NCI-H446 (cell line): Measurements from ENCODE around the gene KCNK6.
"Not testable (repeated sequence)": the region's sequence is repeated elsewhere in the genome, so short reads cannot be mapped to it uniquely, and the experiment has no call there.

ENCODE experiments used
- DNase-seq, 2 experiments: peaks; one replicate each; lab custom pipeline; 2025; lab: John Stamatoyannopoulos, UW

KCNK6 gene

GRCh38 chr19:38323291-38323690 is 3.6 kb downstream of the KCNK6 start:
- no peak for DNase-seq

DNA sequence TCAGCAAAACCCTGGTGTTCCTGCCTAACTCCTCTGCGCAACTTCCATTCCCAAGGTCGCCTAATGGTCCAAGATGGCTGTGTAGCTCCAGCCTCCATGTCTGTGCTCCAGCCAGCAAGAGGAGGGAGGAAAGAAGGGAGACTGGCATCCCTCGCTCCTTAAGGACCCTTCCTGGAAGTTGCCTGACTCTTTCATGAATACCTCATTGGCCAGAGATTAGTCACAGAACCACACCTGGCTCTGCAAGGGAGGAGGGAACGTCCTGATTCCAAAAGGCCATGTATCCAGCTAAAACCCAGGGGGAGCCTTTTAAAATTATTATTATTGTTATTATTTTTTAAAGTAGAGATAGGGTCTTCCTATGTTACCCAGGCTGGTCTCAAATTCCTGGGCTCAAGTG is 4.8 kb downstream of the KCNK6 start:
- no peak for DNase-seq

DNA sequence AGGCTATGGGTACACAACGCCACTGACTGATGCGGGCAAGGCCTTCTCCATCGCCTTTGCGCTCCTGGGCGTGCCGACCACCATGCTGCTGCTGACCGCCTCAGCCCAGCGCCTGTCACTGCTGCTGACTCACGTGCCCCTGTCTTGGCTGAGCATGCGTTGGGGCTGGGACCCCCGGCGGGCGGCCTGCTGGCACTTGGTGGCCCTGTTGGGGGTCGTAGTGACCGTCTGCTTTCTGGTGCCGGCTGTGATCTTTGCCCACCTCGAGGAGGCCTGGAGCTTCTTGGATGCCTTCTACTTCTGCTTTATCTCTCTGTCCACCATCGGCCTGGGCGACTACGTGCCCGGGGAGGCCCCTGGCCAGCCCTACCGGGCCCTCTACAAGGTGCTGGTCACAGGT is 6.9 kb downstream of the KCNK6 start:
- no peak for DNase-seq

DNA sequence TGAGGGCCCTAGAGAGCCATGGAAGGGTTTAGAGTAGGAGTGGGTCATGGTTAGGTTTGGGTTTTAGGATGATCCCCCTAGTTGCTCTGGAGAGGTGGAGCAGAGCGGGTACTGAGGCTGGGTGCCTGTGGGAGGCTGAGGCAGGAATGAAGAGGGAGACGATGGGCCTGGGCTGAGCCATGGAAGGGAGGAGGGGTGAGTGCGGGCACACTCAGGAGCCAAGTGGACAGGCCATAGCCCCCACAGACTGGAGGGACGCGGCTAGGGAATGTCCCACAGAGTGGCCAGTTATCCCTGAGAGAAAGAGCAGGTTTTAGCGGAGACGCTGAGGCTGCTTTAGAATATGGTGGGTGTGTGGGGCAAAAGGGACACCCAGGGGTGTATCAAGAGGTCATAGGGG is 10.0 kb downstream of the KCNK6 start:
- no peak for DNase-seq

DNA sequence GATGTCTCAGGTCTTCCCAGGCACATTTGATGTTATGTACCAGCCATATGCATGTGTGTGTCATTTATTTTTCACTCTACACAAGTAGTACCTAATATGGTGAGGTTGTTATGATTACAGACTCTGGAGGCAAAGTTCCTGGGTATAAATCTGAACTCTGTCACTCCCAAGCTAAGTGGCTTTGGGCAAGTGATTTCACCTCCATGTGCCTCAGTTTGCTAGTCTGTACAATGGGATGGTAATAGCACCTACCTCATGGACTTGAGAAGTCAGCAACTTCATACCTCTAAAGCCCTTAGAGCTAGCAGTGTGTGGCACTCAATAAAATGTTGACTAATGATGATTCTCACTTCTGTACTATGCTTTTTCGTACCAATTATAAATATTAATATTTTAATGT is 12.1 kb downstream of the KCNK6 start:
- DNase-seq: no peak

DNA sequence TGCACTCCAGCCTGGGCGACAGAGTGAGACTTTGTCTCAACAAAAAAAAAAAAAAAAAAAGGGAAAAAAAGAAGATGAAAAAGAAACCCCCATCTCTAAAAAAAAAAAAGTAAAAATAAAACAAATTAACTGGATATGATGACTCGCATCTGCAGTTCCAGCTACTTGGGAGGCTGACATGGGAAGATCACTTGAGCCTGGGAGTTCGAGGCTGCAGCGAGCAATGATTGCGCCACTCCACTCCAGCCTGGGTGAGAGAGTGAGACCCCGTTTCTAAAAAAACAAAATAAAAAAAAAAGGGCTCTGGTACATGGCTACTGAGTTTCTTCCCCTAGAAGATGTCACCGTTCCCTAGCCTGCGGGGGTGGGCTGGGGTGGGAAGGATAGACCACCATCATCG is 13.6 kb downstream of the KCNK6 start:
- DNase-seq: no peak

DNA sequence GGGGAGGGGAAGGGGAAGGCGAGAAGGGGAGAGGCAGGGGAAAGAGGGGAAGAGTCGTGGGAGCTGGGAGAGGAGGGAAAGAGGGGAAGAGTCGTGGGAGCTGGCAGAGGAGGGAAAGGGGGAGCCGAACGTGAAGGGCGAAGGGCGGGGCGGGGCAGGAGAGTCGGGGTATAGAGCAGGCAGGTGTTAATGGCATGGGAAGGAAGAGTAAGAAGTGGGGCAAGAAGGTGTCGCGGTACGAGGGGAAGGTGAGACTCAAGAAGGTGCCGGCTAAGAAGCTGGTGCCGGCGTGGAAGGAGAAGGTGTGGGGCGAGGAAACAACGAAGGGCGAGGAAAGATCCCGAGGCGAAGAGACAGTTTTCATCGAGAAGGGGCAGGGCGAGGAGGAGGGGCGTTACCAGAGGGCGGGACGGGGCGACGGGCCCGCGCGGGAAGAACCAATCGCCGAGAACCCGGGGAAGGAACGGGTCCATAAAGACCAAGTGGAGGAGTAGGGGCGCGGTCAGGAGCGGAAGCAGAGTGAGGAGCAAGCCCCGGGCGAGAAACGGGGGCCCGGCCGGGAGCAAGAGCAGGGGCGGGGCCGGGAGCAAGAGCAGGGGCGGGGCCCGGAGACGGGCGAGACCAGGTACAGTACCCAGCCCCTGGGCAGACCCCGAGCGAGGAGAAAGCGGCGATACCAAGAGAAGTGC is 16.4 kb downstream of the KCNK6 start:
- peak; percentile 88 to 97 for DNase-seq

GRCh38 chr19:38336638-38337359 is 17.2 kb downstream of the KCNK6 start:
- peak; percentile 88 to 96 for DNase-seq

DNA sequence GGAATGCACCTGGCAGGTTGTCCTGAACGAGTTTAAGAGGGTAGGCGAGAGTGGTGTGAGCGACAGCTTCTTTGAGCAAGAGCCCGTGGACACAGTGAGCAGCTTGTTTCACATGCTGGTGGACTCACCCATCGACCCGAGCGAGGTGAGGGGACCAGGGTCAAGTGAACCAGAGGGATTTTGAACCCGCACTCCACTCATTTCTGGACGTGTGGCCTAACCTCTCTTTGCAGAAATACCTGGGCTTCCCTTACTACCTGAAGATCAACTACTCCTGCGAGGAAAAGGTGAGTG is 17.7 kb downstream of the KCNK6 start:
- DNase-seq: peak in 1 of 2 experiments; percentile 55

GRCh38 chr19:38339011-38339410 is 19.4 kb downstream of the KCNK6 start:
- not testable (repeated sequence) for DNase-seq

GRCh38 chr19:38340927-38341326 is 21.3 kb downstream of the KCNK6 start:
- DNase-seq: no peak

DNA sequence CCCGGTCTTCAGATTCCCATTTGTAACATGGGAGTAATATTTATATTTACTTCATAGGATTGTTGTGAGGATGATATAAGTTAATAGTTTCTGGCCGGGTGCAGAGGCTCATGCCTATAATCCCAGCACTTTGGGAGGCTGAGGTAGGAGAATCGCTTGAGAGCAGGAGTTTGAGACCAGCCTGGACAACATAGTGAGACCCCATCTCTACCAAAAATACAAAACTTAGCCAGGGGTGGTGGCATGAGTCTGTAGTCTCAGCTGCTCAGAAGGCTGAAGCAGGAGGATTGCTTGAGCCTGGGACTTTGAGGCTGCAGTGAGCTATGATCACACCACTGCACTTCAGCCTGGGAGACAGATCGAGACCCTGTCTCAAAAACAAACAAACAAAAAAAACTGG is 27.2 kb downstream of the KCNK6 start:
- DNase-seq: no peak

DNA sequence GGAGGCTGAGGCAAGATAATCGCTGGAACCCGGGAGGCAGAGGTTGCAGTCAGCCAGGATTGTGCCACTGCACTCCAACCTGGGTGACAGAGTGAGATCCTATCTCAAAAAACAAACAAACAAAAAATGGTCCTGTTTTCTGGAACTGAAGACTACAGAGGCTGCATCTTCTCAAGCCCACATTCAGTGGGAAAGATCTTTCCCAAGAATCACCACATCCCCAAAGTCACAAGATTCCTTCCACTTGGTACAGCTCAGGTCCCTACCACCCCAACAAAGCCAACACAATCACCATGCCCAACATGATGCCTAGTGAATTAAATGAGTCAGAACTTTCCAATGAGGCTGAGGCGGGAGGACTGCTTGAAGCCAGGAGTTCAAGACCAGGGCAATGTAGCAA is 31.2 kb downstream of the KCNK6 start:
- DNase-seq: no peak

GRCh38 chr19:38351865-38352395 is 32.3 kb downstream of the KCNK6 start:
- no peak for DNase-seq

DNA sequence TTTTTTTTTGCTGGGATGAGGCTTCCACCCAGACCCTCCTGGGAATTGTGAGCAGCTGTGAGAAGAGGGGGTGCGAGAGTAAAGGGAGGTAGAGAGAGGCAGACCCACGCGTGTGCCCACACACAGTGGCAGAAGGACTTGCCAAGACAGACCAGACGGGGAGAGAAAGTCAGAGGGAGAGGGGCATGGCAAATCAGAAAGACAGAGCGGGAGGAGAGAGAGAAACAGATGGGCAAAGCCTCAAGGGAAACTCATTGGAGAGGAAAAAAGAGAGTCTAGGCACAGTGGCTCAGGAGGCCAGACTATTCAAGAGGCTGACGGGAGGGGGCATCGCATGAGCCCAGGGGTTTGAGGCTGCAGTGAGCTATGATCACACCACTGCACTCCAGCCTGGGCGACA is 33.0 kb downstream of the KCNK6 start:
- peak in 1 of 2 experiments; percentile 69 for DNase-seq

DNA sequence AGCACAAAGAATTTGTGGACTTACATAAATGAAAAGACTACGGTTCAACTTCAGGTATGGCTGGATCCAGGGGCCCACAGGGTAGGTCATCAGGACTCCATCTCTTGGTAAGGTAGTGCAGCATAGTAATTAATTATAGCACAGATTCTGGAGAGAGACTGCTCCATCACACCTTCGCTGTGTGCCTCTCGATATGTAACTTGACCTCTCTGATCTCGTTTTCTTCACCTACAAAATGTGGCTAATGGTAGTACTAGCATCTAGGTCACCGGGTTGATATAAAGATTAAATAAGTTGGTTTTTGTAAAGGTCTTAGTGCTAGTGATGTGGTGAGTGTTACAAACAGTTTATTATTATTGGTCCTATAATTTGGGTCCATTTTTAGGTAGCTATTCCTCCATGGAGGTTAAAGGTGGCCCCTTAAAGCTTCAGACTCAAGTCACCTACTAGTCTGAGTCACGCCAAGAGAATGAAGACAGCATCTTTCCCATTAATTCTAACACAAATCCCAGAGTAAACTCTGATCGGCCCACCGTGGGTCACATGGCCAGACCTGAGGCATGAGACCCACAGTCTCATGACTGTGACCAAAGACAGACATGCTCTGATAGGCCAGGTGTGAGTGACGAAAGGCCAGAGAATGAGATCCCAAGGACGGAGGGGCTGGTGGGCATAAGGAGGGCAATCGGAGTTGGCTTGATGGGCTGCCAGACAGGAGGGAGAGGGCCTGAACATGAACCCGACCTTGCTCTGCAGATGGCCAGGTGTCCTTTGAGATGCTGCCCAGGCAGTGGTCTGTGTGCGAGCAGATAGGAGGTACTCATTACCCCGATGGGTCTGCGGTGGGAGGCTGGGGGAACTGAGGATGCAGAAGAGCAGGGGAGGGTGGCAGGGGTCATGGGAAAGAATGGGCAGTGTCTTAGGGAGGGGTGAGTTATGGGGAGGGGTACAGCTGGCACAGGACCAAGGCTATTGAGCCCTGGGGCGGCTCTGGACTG is 36.4 kb downstream of the KCNK6 start:
- no peak for DNase-seq

- DNase-seq: no peak
Measured at GRCh38 chr19:38358071-38358470, 38.4 kb downstream of the KCNK6 start.

- no peak for DNase-seq
Measured at GRCh38 chr19:38359242-38360021, 39.8 kb downstream of the KCNK6 start.

DNA sequence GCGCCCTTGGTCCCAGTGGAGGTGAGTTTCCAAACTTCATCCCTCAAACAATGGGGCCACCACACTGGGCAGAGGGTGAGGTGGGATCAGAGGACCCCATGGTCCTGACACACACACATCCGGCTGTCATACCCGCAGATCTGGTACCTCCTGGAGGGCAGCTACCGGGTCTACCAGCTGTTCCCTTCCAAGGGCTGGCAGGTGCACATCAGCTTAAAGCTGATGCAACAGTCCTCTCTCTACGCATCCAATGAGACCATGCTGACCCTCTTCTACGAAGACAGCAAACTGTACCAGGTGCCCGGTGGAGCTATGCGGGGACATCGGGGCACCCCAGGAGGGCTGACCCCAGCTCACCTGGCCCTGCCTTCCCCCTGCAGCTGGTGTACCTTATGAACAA is 40.7 kb downstream of the KCNK6 start:
- no peak for DNase-seq

GRCh38 chr19:38360839-38361631 is 41.4 kb downstream of the KCNK6 start:
- DNase-seq: no peak

DNA sequence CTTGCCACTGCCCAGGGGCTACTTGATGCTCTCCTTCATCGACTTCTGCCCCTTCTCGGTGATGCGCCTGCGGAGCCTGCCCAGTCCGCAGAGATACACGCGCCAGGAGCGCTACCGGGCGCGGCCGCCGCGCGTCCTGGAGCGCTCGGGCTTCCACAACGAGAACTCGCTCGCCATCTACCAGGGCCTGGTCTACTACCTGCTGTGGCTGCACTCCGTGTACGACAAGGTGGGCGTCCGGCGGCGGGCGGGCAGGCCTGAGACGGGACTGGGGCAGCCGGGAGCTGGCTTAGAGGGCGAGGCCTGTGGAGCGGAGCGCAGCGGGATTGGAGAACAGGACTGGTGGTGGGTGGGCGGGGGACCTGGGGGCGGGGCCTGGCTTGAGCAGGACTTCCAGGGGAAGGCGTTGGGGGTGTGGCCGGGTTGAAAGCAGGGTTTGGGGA is 42.0 kb downstream of the KCNK6 start:
- DNase-seq: peak; percentile 62 to 85
